H1 (cell line): ENCODE data around the gene CMSS1. TPM values are rescaled to one million over a fixed set of nuclear protein-coding genes. Genes with fewer than 3 reads are reported as not detected.

ENCODE experiments used
- CTCF ChIA-PET: fragments of 300-600 bp; sonication (Branson Sonifier 250); formaldehyde crosslinking; loops from one replicate; lab custom pipeline; 2021; ENCODE audit not compliant: partially characterized antibody; lab: Charles Lee
- POLR2A ChIA-PET: fragments of 300-600 bp; sonication (Branson Sonifier 250); formaldehyde crosslinking; loops from one replicate; lab custom pipeline; 2021; ENCODE audit warnings: inconsistent platforms; ENCODE audit not compliant: partially characterized antibody; lab: Charles Lee
- DNase-seq, 2 experiments: peaks; one replicate each; pipeline versions ENCODE4 v3.0.0 to v3.0.0-alpha.2; 2010 to 2022; ENCODE audit warnings: low spot score in 2 of 2, low read depth in 1 of 2, mixed read lengths in 1 of 2
- FAIRE-seq: peaks from 2 replicates; lab custom pipeline; 2011; peaks lifted over from hg19 to GRCh38; lab: Jason Lieb, UNC
- H2AFZ ChIP-seq: 2 replicates; pipeline ENCODE4 v1.8.1; 2012; ENCODE audit warnings: low read length, inconsistent platforms
- H2AK5ac ChIP-seq: 2 replicates; pipeline ENCODE4 v1.6.1; 2013; ENCODE audit warnings: low read depth, low read length
- H2BK120ac ChIP-seq: replicated peaks from 2 replicates; pipeline ENCODE3; 2013; ENCODE audit warnings: low read depth, low read length, inconsistent platforms
- H2BK12ac ChIP-seq: 2 replicates; pipeline ENCODE4 v1.6.1; 2013; ENCODE audit warnings: low read depth, low read length
- H2BK15ac ChIP-seq: 2 replicates; pipeline ENCODE4 v1.6.1; 2013; ENCODE audit warnings: low read length
- H2BK20ac ChIP-seq: 2 replicates; pipeline ENCODE4 v1.6.1; 2013; ENCODE audit warnings: low read length
- H2BK5ac ChIP-seq: 2 replicates; pipeline ENCODE4 v1.6.1; 2013; ENCODE audit warnings: low read depth, low read length
- H3K14ac ChIP-seq: 2 replicates; pipeline ENCODE4 v1.6.1; 2013; ENCODE audit warnings: inconsistent platforms; ENCODE audit not compliant: insufficient read length
- H3K18ac ChIP-seq: 2 replicates; pipeline ENCODE4 v1.6.1; 2013; ENCODE audit warnings: low read length; ENCODE audit errors: extremely low read depth
- H3K23ac ChIP-seq: 2 replicates; pipeline ENCODE4 v1.6.1; 2013; ENCODE audit warnings: inconsistent platforms; ENCODE audit not compliant: insufficient read length
- H3K23me2 ChIP-seq: 2 replicates; pipeline ENCODE4 v1.6.1; 2013; ENCODE audit warnings: low read depth, low read length
- H3K27ac ChIP-seq: 2 replicates; pipeline ENCODE4 v1.6.1; 2011; ENCODE audit warnings: low read depth, low read length, inconsistent platforms
- H3K27me3 ChIP-seq, 4 experiments: replicated peaks in 1 of 4; 1 replicate in 1 of 4; 2 replicates in 3 of 4; pipeline versions ENCODE4 v1.6.1 to v1.8.1; 2011 to 2013; ENCODE audit warnings: low read length in 3 of 4, mild to moderate bottlenecking in 3 of 4, inconsistent platforms in 2 of 4, mixed read lengths in 2 of 4, moderate library complexity in 1 of 4; ENCODE audit not compliant: control insufficient read depth in 3 of 4, insufficient read depth in 3 of 4; ENCODE audit errors: extremely low read depth in 1 of 4
- H3K36me3 ChIP-seq, 4 experiments: 2 replicates each; pipeline versions ENCODE4 v1.6.1 to v1.8.1; 2011 to 2013; ENCODE audit warnings: mild to moderate bottlenecking in 4 of 4, low read length in 3 of 4, moderate library complexity in 2 of 4, control low read depth in 1 of 4, inconsistent platforms in 1 of 4; ENCODE audit not compliant: insufficient read depth in 4 of 4, control insufficient read depth in 2 of 4
- H3K4ac ChIP-seq: replicated peaks from 2 replicates; pipeline ENCODE3; 2013; ENCODE audit warnings: low read length, low read depth, mixed read lengths, inconsistent platforms; ENCODE audit not compliant: insufficient read length
- H3K4me1 ChIP-seq, 4 experiments: replicated peaks in 1 of 4; 1 replicate in 1 of 4; 2 replicates in 3 of 4; pipeline versions ENCODE4 v1.6.1 to v1.8.1; 2011 to 2013; ENCODE audit warnings: low read length in 3 of 4, inconsistent platforms in 2 of 4, mixed read lengths in 1 of 4; ENCODE audit not compliant: insufficient read depth in 4 of 4, control insufficient read depth in 3 of 4
- H3K4me2 ChIP-seq, 2 experiments: 2 replicates each; pipeline versions ENCODE4 v1.6.1 to v1.8.1; 2011 to 2013; ENCODE audit warnings: low read depth in 2 of 2, low read length in 2 of 2, control low read depth in 1 of 2, inconsistent platforms in 1 of 2, mild to moderate bottlenecking in 1 of 2; ENCODE audit not compliant: insufficient read depth in 1 of 2
- H3K4me3 ChIP-seq, 4 experiments: fragments of 200-600, 300-600 bp in 1 of 4; sonication (generic), shearing (Covaris generic), sonication (Bioruptor Twin) in 1 of 4; 2 replicates each; pipeline versions ENCODE4 v1.5.1 to v1.8.1; 2011 to 2016; ENCODE audit warnings: low read length in 4 of 4, low read depth in 3 of 4, control low read depth in 2 of 4, inconsistent platforms in 2 of 4, mild to moderate bottlenecking in 2 of 4, mixed read lengths in 1 of 4, moderate library complexity in 1 of 4; ENCODE audit not compliant: insufficient read depth in 2 of 4; ENCODE audit errors: extremely low read depth in 1 of 4
- H3K56ac ChIP-seq: replicated peaks from 2 replicates; pipeline ENCODE3; 2013; ENCODE audit warnings: low read depth, mild to moderate bottlenecking, mixed read lengths, low read length, inconsistent platforms; ENCODE audit not compliant: insufficient read length
- H3K79me1 ChIP-seq: 2 replicates; pipeline ENCODE4 v1.6.1; 2013; ENCODE audit warnings: low read depth, low read length, control low read depth
- H3K79me2 ChIP-seq, 2 experiments: 2 replicates each; pipeline versions ENCODE4 v1.6.1 to v1.8.1; 2012 to 2013; ENCODE audit warnings: low read length in 2 of 2, mild to moderate bottlenecking in 2 of 2, inconsistent platforms in 1 of 2; ENCODE audit not compliant: insufficient read depth in 2 of 2, control insufficient read depth in 1 of 2
- H3K9ac ChIP-seq, 4 experiments: replicated peaks in 1 of 4; 1 replicate in 1 of 4; 2 replicates in 3 of 4; pipeline versions ENCODE4 v1.6.1 to v1.8.1; 2011 to 2013; ENCODE audit warnings: low read depth in 3 of 4, low read length in 3 of 4, control low read depth in 2 of 4, mild to moderate bottlenecking in 2 of 4, moderate library complexity in 2 of 4, inconsistent platforms in 1 of 4; ENCODE audit errors: extremely low read depth in 1 of 4
- H3K9me3 ChIP-seq, 2 experiments: 2 replicates each; pipeline versions ENCODE4 v1.6.1 to v1.8.1; 2012 to 2013; ENCODE audit warnings: mild to moderate bottlenecking in 2 of 2, moderate library complexity in 2 of 2, control low read depth in 1 of 2, inconsistent platforms in 1 of 2, low read depth in 1 of 2, low read length in 1 of 2, mixed read lengths in 1 of 2; ENCODE audit not compliant: insufficient read depth in 2 of 2
- H4K20me1 ChIP-seq, 2 experiments: replicated peaks in 1 of 2; 2 replicates each; pipeline versions ENCODE3 to v1.8.1; 2011 to 2013; ENCODE audit warnings: inconsistent platforms in 2 of 2, low read length in 2 of 2, mild to moderate bottlenecking in 1 of 2; ENCODE audit not compliant: insufficient read depth in 2 of 2, control insufficient read depth in 1 of 2
- H4K5ac ChIP-seq: 2 replicates; pipeline ENCODE4 v1.6.1; 2013; ENCODE audit warnings: low read length, low read depth, mixed read lengths, inconsistent platforms; ENCODE audit not compliant: insufficient read length
- H4K8ac ChIP-seq: 2 replicates; pipeline ENCODE4 v1.8.0; 2013; ENCODE audit warnings: mild to moderate bottlenecking, moderate library complexity, low read length, inconsistent platforms; ENCODE audit not compliant: insufficient read depth; ENCODE audit errors: extremely low read depth
- H4K91ac ChIP-seq: replicated peaks from 2 replicates; pipeline ENCODE3; 2013; ENCODE audit warnings: low read length, mixed read lengths, inconsistent platforms; ENCODE audit not compliant: insufficient read length
- RBBP5 ChIP-seq: IDR thresholded peaks from 2 replicates; pipeline ENCODE4 v1.7.1; 2012; ENCODE audit warnings: low read depth, mild to moderate bottlenecking, inconsistent platforms, low read length, moderate library complexity, borderline replicate concordance
- WGBS, 2 experiments: shearing (Covaris generic) in 1 of 2; methylation state at CpG; one replicate each; pipeline versions ENCODE4 v1.1.6 to v1.1.7; 2013 to 2015; ENCODE audit warnings: low lambda C conversion rate in 2 of 2, mixed read lengths in 2 of 2, inconsistent platforms in 1 of 2, low coverage in 1 of 2, missing lambda C conversion rate in 1 of 2; ENCODE audit not compliant: insufficient replicate concordance in 2 of 2, insufficient coverage in 1 of 2, insufficient read length in 1 of 2; ENCODE audit errors: extremely low coverage in 1 of 2, missing lambda C conversion rate in 1 of 2; 5-methylcytosine and 5-hydroxymethylcytosine counted together
- polyA plus RNA-seq, 7 experiments: library from polyadenylated mRNA; depleted of rRNA in 3 of 7; stranded (reverse) in 5 of 7; unstranded in 2 of 7; fragments of >200 nt in 5 of 7; fragments of 200-250 nt in 2 of 7; gene quantifications; 1 replicate in 5 of 7; 2 replicates in 1 of 7; 4 replicates in 1 of 7; pipeline versions ENCODE4 v1.2.1 to v1.2.3, GENCODE V29; 2011 to 2013; ENCODE audit warnings: missing spikeins in 2 of 7, mixed read lengths in 2 of 7
- total RNA-seq: library from RNA; stranded (reverse); fragmentation: NEBNext Ultra II Directional; extraction: Animal tissue kit (Norgen Biotek cat#: 25700); gene quantifications from 2 replicates; pipeline ENCODE4 v1.2.1, GENCODE V29; 2021
- TF ChIP-seq, protein P1 (sequence below): IDR thresholded peaks from 2 replicates; pipeline ENCODE4 v1.6.1; 2011; ENCODE audit warnings: low read depth, mild to moderate bottlenecking, low read length; ENCODE audit not compliant: insufficient read depth

The CMSS1 gene
- total and polyA plus RNA-seq, 2 of the 8 experiments (the other 6 are each of a cell fraction or from before 2014, with no cell fraction given): 15.2 to 75.1 TPM

- Histone ChIP-seq H2AK5ac (no peak overlapping the region), H3K4me1 (peaks cover 0 to 10% (median 3%) of the 10 kb centered on the region in 4 experiments; a peak in 4 of 7 replicates), H2BK12ac (no peak overlapping the region), H3K14ac (no peak overlapping the region), H2AFZ (no peak overlapping the region), H3K4me3 (no peak overlapping the region), H3K27me3 (no peaks in the 10 kb centered on the region), H3K36me3 (peaks cover 0 to 4% (median 0%) of the 10 kb centered on the region in 4 experiments; a peak in 1 of 8 replicates), H4K5ac (no peak overlapping the region), H3K23me2 (no peaks in the 10 kb centered on the region), H2BK5ac (no peak overlapping the region), H3K4me2 (no peak overlapping the region), H3K4ac (no peak overlapping the region), H3K9me3 (no peaks in the 10 kb centered on the region), H3K79me2 (peaks cover 0 to 13% of the 10 kb centered on the region in 2 experiments; a peak in 2 of 4 replicates), H2BK120ac (no peak overlapping the region), H3K27ac (no peak overlapping the region), H4K8ac (no peak overlapping the region), H4K20me1 (no peaks in the 10 kb centered on the region), H3K18ac (no peak overlapping the region), H3K79me1 (no peaks in the 10 kb centered on the region; the same call in 1 of the 2 replicates), H3K9ac (no peak overlapping the region), H4K91ac (no peak overlapping the region), H2BK20ac (no peak overlapping the region), H3K23ac (no peak overlapping the region), H3K56ac (no peak overlapping the region), H2BK15ac (no peak overlapping the region)
- no peak for DNase-seq
- WGBS, 2 experiments: 97% methylated on average over 4 of the region's 4 CpGs; no CpG with 5 or more reads in 1 of the 2 experiments
- FAIRE-seq: no peak
- CTCF ChIA-PET: no interaction called here
- POLR2A ChIA-PET: interaction anchor here (0.9 kb wide), 1 partner anchor 15 kb away, joined by 3 read pairs; no protein-coding TSS in a partner anchor
- TF ChIP-seq, protein P1, sequence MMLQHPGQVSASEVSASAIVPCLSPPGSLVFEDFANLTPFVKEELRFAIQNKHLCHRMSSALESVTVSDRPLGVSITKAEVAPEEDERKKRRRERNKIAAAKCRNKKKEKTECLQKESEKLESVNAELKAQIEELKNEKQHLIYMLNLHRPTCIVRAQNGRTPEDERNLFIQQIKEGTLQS: no peak
- no peak for TF ChIP-seq RBBP5
These were observed 117.5 kb downstream of the CMSS1 start for GRCh38 chr3:99934975-99935797.
